GM12891 (cell line): ENCODE measurements around the gene PARP12.

Experiments
- DNase-seq: peaks from one replicate; pipeline ENCODE4 v3.0.0; 2011; ENCODE audit warnings: low spot score; ENCODE audit not compliant: insufficient read length
- FAIRE-seq: peaks from 2 replicates; lab custom pipeline; 2011; peaks lifted over from hg19 to GRCh38; lab: Jason Lieb, UNC
- PAX5 ChIP-seq: IDR thresholded peaks from 2 replicates; pipeline ENCODE4 v1.6.1; 2011; ENCODE audit warnings: low read length, moderate library complexity, mild to moderate bottlenecking; ENCODE audit not compliant: insufficient read depth, severe bottlenecking
- POLR2A ChIP-seq: IDR thresholded peaks from 2 replicates; pipeline ENCODE4 v1.6.1; 2011; ENCODE audit warnings: low read depth, low read length, control low read depth
- POLR2AphosphoS5 ChIP-seq: IDR thresholded peaks from 2 replicates; pipeline ENCODE4 v1.6.1; 2011; ENCODE audit warnings: low read depth, low read length, control low read depth
- POU2F2 ChIP-seq: IDR thresholded peaks from 2 replicates; pipeline ENCODE4 v1.6.1; 2011; ENCODE audit warnings: low read depth, mild to moderate bottlenecking, control low read depth, low read length, moderate library complexity
- SPI1 ChIP-seq: IDR thresholded peaks from 2 replicates; pipeline ENCODE4 v1.6.1; 2011; ENCODE audit warnings: low read depth, low read length, control low read depth
- TAF1 ChIP-seq: IDR thresholded peaks from 2 replicates; pipeline ENCODE4 v1.6.1; 2011; ENCODE audit warnings: low read depth, low read length, control low read depth

The PARP12 gene

DNA sequence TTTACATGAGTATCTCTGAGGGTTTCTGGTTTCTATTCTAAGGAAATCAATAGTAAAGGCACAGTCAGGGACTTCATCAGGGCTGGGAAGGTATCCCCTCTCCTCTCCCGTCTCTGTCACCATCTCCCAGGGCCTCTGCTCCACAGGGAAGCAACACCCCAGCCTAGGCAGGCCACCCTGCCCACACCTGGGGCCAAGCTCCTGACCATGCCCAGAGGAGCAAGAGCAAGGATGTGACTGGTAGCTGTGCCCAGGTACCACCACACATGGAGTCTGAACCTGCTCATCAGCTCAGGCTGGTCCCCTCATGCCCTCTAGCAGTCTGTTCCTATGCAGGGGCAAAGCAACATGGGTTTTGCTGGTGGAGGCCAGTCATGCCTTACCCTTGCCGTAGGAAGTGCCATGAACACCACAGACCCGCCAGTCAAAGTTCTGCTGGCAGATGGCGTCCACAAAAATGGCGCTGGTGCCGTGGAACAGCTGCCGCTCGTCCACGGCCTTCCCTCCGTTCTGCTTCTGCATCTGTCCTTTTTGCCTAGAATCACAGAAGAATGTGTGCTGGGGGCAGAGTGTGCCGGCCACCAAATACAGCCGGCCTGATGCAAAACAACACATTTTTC lies 36.8 kb downstream of the PARP12 start:
- TF ChIP-seq POLR2A: no peak
- TF ChIP-seq SPI1: no peak
- no peak for TF ChIP-seq POLR2AphosphoS5
- TF ChIP-seq POU2F2: no peak
- no peak for DNase-seq
- no peak for FAIRE-seq

DNA sequence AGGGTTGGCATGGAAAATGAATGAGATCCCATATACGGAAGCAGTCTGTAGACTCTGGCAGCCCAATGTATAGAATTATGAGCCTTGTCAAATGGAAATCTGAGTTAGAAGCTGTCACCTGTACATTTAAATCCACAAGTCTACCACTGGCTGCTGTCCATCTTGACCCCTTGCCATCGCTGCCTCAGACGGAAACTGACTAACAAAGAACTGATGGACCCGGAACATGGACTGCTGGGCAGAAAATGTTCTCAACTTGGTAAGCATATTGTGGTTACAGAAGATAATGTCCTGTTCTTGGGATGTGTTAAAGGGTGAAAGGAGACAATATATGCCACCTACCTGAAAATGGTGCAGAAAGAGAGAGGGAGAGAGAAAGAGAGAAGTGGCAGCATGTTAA lies 37.5 kb downstream of the PARP12 start:
- FAIRE-seq: no peak
- no peak for TF ChIP-seq POLR2A
- TF ChIP-seq POU2F2: no peak
- TF ChIP-seq SPI1: no peak
- TF ChIP-seq POLR2AphosphoS5: no peak
- TF ChIP-seq TAF1: no peak
- TF ChIP-seq PAX5: no peak
- no peak for DNase-seq

DNA sequence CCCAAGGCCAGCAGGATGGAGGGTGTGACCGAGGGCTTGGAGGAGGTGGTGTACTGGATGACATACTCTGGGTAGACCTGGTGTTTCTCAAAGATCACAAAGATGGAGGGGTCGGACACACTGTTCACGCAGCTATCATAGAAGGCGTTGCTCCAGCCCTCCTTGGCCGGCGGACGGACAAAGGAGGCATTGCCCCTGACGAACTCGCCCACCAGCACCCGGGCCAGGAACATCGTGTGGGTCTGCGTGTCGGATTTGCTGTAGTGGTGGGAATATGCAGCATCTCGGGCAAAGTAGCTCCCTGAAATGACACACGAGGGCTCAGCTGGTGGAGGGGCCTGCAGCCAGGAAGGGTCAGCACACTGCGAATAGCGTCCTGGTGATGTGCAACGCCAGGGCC lies 38.2 kb downstream of the PARP12 start:
- TF ChIP-seq POLR2A (no peak), PAX5 (no peak), POLR2AphosphoS5 (no peak), TAF1 (no peak), SPI1 (no peak), POU2F2 (no peak)
- FAIRE-seq (no peak), DNase-seq (no peak)

DNA sequence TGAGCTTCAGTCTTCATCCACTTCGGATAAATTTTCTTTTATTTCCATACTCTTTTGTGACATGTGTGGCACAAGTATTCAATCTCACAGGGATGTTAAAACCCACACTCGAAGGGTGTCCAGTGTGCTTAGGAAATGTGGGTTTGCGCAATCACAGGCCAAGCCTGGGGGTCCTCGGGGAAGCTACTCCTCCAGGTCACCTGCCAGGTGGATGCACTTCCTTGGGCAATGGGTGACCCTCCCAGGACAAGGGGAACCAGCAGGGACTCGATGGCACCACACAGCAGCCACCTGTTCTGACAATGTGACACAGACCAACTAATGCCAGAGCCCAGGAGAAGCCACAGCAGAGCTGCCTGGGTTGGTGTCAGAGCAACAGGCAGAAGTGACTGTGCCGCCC lies 39.0 kb downstream of the PARP12 start:
- FAIRE-seq: no peak
- TF ChIP-seq POLR2AphosphoS5 (no peak), POLR2A (no peak), SPI1 (no peak), POU2F2 (no peak), PAX5 (no peak), TAF1 (no peak)
- DNase-seq: no peak

DNA sequence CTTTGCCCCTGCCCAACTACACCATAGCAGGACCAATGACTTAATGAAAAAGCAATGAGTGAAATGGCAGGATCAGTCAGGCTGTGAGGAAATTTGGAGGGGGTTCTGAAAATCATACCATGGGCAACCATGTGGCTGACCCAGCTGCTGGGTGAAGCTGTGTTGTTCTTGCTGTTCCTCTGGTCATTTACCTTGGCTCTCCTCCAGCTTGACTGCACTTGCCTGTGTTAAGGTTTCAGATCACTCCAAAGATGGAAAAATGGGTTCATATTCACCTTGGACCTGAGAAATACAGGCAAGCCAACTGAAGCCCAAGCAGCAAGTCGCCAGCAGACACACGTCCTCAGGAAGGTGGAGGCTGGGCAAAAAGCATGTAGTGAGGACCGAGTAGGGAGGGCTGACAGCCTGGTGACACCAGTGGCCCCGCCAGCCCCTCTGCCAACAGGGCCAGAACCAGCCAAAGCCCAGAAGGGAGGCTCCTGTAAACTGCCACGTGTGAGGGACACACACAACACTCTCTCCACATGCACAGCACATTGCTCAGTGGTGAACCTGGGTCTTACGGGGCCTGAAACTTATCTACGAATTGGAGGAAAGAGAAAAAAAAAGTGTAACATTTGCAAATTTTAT lies 40.1 kb downstream of the PARP12 start:
- FAIRE-seq (no peak), DNase-seq (no peak)
- TF ChIP-seq POLR2AphosphoS5 (no peak), TAF1 (no peak), PAX5 (no peak), SPI1 (no peak)

DNA sequence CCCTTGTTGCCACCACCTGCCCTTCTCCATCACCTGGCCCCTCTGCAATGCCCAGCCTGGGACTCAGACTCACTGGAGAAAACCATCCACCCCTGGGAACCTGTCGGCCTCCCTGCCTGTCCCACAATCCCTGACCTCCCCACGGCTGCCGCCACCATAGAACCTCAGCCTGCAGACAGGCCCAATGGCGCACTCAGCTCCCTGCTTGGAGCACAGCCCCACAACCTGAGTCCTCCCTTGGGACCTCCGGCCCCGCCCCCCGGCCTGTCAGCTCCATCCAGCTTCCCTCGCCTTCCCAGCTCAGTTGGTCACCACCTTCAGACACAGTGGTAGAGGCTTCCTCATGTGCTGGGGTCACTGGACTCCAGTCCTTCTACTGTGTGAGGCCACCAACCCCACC lies 41.1 kb downstream of the PARP12 start:
- FAIRE-seq (no peak), DNase-seq (no peak)
- TF ChIP-seq POU2F2: no peak
- no peak for TF ChIP-seq TAF1
- TF ChIP-seq SPI1: no peak
- no peak for TF ChIP-seq POLR2AphosphoS5
- TF ChIP-seq POLR2A: no peak
- TF ChIP-seq PAX5: no peak

DNA sequence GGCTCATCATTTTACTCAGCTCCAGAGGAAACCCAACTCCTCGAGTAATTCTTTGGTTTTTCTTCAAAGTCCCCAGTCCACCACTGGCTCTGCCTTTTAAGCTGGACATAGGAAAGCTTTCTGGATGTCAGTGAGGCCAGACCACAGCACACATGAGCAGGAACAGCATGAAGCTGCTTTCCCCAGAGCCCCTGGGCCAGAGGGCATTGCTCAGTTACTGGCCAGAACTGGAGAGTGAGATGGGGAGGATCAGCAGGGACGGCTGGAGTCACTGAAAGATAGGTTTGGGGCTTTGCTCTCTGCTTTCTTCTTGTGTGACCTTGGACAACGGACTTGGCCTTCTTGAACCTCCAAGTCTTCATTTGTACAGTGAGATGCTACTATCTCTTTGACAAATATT lies 43.1 kb downstream of the PARP12 start:
- DNase-seq: no peak
- TF ChIP-seq TAF1 (no peak), POU2F2 (no peak), SPI1 (no peak), PAX5 (no peak), POLR2AphosphoS5 (no peak), POLR2A (no peak)
- no peak for FAIRE-seq

DNA sequence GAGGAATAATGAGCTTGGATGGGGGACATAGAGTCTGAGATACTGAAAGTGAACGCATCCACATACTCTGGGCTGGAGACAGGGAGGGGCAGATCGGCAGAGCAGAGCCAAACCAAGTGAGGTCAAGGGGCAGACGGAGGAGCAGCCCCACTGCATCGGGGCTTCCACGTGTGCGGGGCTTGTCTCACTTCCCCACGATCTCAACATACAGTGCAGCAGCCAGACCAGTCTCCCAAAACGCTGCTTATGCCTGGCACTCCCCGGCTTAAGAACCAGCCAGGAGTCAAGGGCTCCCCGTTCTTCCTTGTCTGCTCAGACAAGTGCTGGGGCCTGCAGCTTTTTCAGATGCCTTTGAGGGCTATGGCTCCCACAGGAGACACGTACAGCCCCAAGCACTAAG lies 43.6 kb downstream of the PARP12 start:
- TF ChIP-seq POU2F2: no peak
- TF ChIP-seq SPI1: no peak
- no peak for TF ChIP-seq POLR2AphosphoS5
- no peak for TF ChIP-seq TAF1
- TF ChIP-seq PAX5: no peak
- no peak for TF ChIP-seq POLR2A
- DNase-seq: no peak
- no peak for FAIRE-seq

DNA sequence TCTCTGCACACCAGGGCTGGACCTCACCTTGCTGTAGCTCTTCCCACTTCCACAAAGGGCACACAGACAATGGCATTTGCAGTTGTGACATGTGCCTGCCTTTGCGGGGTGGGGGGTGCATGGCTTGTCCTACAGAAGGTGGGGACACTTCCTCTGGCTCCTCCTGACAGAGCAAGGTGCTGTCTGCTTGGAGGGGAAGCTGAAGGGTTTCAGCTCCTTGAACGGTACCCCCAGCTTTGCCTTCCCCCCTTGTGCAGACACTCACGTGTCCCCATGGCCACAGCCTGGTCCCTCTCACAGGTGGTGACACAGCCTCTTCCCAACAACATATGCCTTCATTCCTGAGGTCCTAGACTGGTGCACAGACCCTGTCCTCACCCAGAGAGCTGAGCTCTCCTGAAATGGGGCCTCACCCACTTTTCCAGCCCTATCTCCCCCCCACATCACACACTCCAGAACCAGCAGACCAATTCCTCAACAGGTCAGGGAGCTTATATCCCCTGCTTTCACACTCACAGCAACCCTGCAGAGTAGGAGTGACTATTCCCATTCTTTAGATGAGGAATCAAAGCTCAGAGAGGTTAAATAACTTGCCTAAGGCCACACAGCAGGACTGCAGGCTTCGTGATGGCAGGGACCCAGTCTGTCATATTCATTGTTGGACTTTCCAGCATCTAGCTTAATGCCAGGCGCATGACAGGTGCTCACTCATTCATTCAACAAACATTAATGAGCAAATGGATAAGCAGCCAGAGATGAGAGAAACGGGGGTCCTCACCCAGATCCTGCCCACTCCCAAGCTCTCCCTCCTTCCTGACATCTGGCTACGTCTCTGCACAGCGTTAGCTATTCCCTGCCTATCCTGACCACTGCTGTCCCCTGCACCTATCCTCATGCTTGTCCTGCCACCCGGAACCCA lies 44.4 kb downstream of the PARP12 start:
- FAIRE-seq (no peak), DNase-seq (no peak)
- TF ChIP-seq POLR2AphosphoS5: no peak
- no peak for TF ChIP-seq POLR2A
- no peak for TF ChIP-seq SPI1
- TF ChIP-seq PAX5: no peak
- no peak for TF ChIP-seq POU2F2
- TF ChIP-seq TAF1: no peak
